Keratinocyte (primary cell): ENCODE results near the gene TAF1C. TPM values are rescaled to one million over a fixed set of nuclear protein-coding genes. Genes with fewer than 3 reads are reported as not detected.

Source experiments
- DNase-seq: peaks from one replicate; pipeline ENCODE4 v3.0.0-alpha.2; 2011; ENCODE audit warnings: low read depth, missing footprints, low spot score
- FAIRE-seq: peaks from 2 replicates; lab custom pipeline; 2011; peaks lifted over from hg19 to GRCh38; lab: Jason Lieb, UNC
- H2AFZ ChIP-seq: 2 replicates; pipeline ENCODE4 v1.6.0; 2012; ENCODE audit warnings: low read length, control low read depth, inconsistent platforms; ENCODE audit not compliant: control insufficient read depth
- H3K27ac ChIP-seq: 2 replicates; pipeline ENCODE4 v1.5.1; 2011; ENCODE audit warnings: low read length; ENCODE audit not compliant: control insufficient read depth, insufficient read depth
- H3K27me3 ChIP-seq: 3 replicates; pipeline ENCODE4 v1.6.0; 2011; ENCODE audit warnings: low read length; ENCODE audit not compliant: control insufficient read depth, insufficient read depth; ENCODE audit errors: extremely low read depth
- H3K36me3 ChIP-seq, 2 experiments: 2 replicates in 1 of 2; 3 replicates in 1 of 2; pipeline ENCODE4 v1.5.1; 2011; ENCODE audit warnings: low read length in 2 of 2, mild to moderate bottlenecking in 1 of 2; ENCODE audit not compliant: control insufficient read depth in 2 of 2, insufficient read depth in 2 of 2; ENCODE audit errors: extremely low read depth in 1 of 2
- H3K4me1 ChIP-seq: 3 replicates; pipeline ENCODE4 v1.5.1; 2011; ENCODE audit warnings: low read length; ENCODE audit not compliant: control insufficient read depth, insufficient read depth; ENCODE audit errors: extremely low read depth
- H3K4me2 ChIP-seq: 3 replicates; pipeline ENCODE4 v1.6.0; 2011; ENCODE audit warnings: low read depth, low read length; ENCODE audit not compliant: control insufficient read depth, insufficient read depth; ENCODE audit errors: extremely low read depth
- H3K4me3 ChIP-seq, 3 experiments: fragments of 200-600 bp in 1 of 3; sonication (generic) in 1 of 3; 2 replicates in 2 of 3; 3 replicates in 1 of 3; pipeline ENCODE4 v1.5.1; 2011 to 2016; ENCODE audit warnings: low read length in 3 of 3, mild to moderate bottlenecking in 3 of 3, control low read depth in 2 of 3, inconsistent platforms in 1 of 3, low read depth in 1 of 3, mixed read lengths in 1 of 3, mixed run types in 1 of 3, moderate library complexity in 1 of 3; ENCODE audit not compliant: control insufficient read depth in 2 of 3, insufficient read depth in 2 of 3; ENCODE audit errors: extremely low read depth in 1 of 3
- H3K79me2 ChIP-seq: 2 replicates; pipeline ENCODE4 v1.6.0; 2012; ENCODE audit warnings: low read length; ENCODE audit not compliant: control insufficient read depth, insufficient read depth
- H3K9ac ChIP-seq: 3 replicates; pipeline ENCODE4 v1.6.0; 2011; ENCODE audit warnings: low read length; ENCODE audit not compliant: control insufficient read depth, insufficient read depth; ENCODE audit errors: extremely low read depth
- H3K9me1 ChIP-seq: 3 replicates; pipeline ENCODE4 v1.6.0; 2011; ENCODE audit warnings: low read length; ENCODE audit not compliant: control insufficient read depth, insufficient read depth; ENCODE audit errors: extremely low read depth
- H3K9me3 ChIP-seq: 2 replicates; pipeline ENCODE4 v1.5.1; 2012; ENCODE audit warnings: low read depth, low read length; ENCODE audit not compliant: control insufficient read depth
- H4K20me1 ChIP-seq: 3 replicates; pipeline ENCODE4 v1.6.0; 2011; ENCODE audit warnings: low read length; ENCODE audit not compliant: control insufficient read depth, insufficient read depth; ENCODE audit errors: extremely low read depth
- CTCF ChIP-seq, 3 experiments: IDR thresholded peaks in 1 of 3; conservative IDR thresholded peaks in 1 of 3; optimal IDR thresholded peaks in 1 of 3; 2 replicates in 2 of 3; 3 replicates in 1 of 3; pipeline versions ENCODE3 to v1.5.1; 2011; ENCODE audit warnings: low read length in 3 of 3, mild to moderate bottlenecking in 3 of 3, moderate library complexity in 2 of 3, control low read depth in 1 of 3, inconsistent platforms in 1 of 3; ENCODE audit not compliant: insufficient read depth in 2 of 3; ENCODE audit errors: extremely low read depth in 1 of 3
- EZH2 ChIP-seq: IDR thresholded peaks from one replicate; pipeline ENCODE4 v1.6.1; 2012; ENCODE audit warnings: inconsistent platforms, mild to moderate bottlenecking, low read length, moderate library complexity
- dilution Hi-C: fragments of 300-500 bp; cut with MboI; formaldehyde crosslinking; loops from one replicate; pipeline ENCODE4 v1.7.0; 2020; ENCODE audit warnings: low sequenced_read_pairs; ENCODE audit not compliant: extremely low pct_ligation_motif_present
- polyA plus RNA-seq, 5 experiments: library from polyadenylated mRNA; depleted of rRNA in 3 of 5; stranded (reverse) in 3 of 5; stranded (forward) in 1 of 5; unstranded in 1 of 5; fragments of >200 nt; gene quantifications; 1 replicate in 1 of 5; 2 replicates in 3 of 5; 3 replicates in 1 of 5; pipeline versions ENCODE4 v1.2.1 to v1.2.3, GENCODE V29; 2011 to 2012; ENCODE audit warnings: missing spikeins in 2 of 5, low read depth in 1 of 5, low replicate concordance in 1 of 5

The TAF1C gene
- polyA plus RNA-seq, 1 donor (not counting 4 experiments of a cell fraction or from before 2014, with no cell fraction given) = 6.5 TPM

- FAIRE-seq = no peak
Observed at GRCh38 chr16:84143081-84143480, 43.8 kb downstream of the TAF1C start.

DNA sequence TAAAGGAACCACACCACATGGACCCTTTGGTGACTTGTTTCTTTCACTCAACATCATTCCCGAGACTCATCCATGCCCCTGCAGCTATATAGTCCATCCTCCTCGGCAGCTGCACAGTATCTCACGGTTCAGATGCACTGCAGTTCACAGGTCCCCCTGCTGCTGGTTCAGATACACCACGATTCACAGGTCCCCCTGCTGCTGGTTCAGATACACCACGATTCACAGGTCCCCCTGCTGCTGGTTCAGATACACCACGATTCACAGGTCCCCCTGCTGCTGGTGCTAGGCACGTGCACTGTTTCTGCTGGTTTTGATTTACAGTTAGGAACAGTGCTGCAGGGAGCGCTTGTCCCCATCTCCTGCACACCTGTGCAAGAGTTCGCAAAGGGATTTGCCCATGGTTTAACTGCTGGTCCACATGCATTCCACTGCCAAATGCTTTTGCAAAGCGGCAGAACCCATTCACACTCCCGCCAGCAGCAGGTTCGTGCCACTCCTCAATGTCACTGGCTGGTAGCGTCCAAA is 45.6 kb downstream of the TAF1C start:
- Histone ChIP-seq H3K9ac (no peak overlapping the region), H3K79me2 (no peaks in the 10 kb centered on the region), H3K27ac (no peak overlapping the region), H3K36me3 (no peaks in the 10 kb centered on the region), H3K4me1 (peaks cover 2% of the 10 kb centered on the region), H3K4me3 (no peak overlapping the region), H4K20me1 (no peaks in the 10 kb centered on the region), H3K9me3 (no peaks in the 10 kb centered on the region), H3K9me1 (no peaks in the 10 kb centered on the region), H3K27me3 (no peaks in the 10 kb centered on the region), H3K4me2 (no peak overlapping the region), H2AFZ (no peak overlapping the region)
- dilution Hi-C loops = no loop called here
- TF ChIP-seq EZH2 (no peak), CTCF (optimal IDR thresholded peaks at IDR 0.05 in 1 of 3, IDR thresholded peaks at IDR 0.05 in 1 of 3, conservative IDR thresholded peaks at IDR 0.05 in 1 of 3; ENCODE audit: extremely low read depth in 1 of 3, insufficient read depth in 2 of 3, low read length in 3 of 3) (no peak)
- FAIRE-seq (no peak), DNase-seq (no peak)

More at GRCh38 chr16:84143081-84143480, 43.8 kb downstream of the TAF1C start:
- H3K9me3 ChIP-seq = no peaks in the 10 kb centered on the region
- no peak for DNase-seq
- TF ChIP-seq CTCF (optimal IDR thresholded peaks at IDR 0.05 in 1 of 3, IDR thresholded peaks at IDR 0.05 in 1 of 3, conservative IDR thresholded peaks at IDR 0.05 in 1 of 3; ENCODE audit: extremely low read depth in 1 of 3, insufficient read depth in 2 of 3, low read length in 3 of 3) (no peak), EZH2 (no peak)
- no peak overlapping the region for H3K4me2 ChIP-seq
- no peak overlapping the region for H3K9ac ChIP-seq
- no peaks in the 10 kb centered on the region for H3K27me3 ChIP-seq
- H3K36me3 ChIP-seq = no peaks in the 10 kb centered on the region
- H3K9me1 ChIP-seq = no peaks in the 10 kb centered on the region
- H3K4me3 ChIP-seq = no peak overlapping the region
- H3K27ac ChIP-seq = no peak overlapping the region
- dilution Hi-C loops = no loop called here
- peaks cover 2% of the 10 kb centered on the region for H3K4me1 ChIP-seq
- no peaks in the 10 kb centered on the region for H4K20me1 ChIP-seq
- no peaks in the 10 kb centered on the region for H3K79me2 ChIP-seq
- no peak overlapping the region for H2AFZ ChIP-seq
